Panc1 (cell line): ENCODE results near the gene SUMF1. TPM values are rescaled to one million over a fixed set of nuclear protein-coding genes. Genes with fewer than 3 reads are reported as not detected.

Source experiments
- ATAC-seq: fragments of 200-7000 bp; cut with Tn5 transposase; 2 replicates; pipeline ENCODE4 v1.9.1; 2020; ENCODE audit warnings: mild to moderate bottlenecking, moderate library complexity
- BruUV-seq: library from RNA; stranded (reverse); fragments of 400-500 nt; replicated peaks from 2 replicates; lab custom pipeline; 2021; lab: Mats Ljungman, UMichigan
- CTCF ChIA-PET: fragments of 300-600 bp; sonication (Branson Sonifier 250); formaldehyde crosslinking; loops from one replicate; lab custom pipeline; 2022; ENCODE audit warnings: antibody characterized with exemption; lab: Charles Lee
- POLR2A ChIA-PET: fragments of 300-600 bp; sonication (Branson Sonifier 250); formaldehyde crosslinking; loops from one replicate; lab custom pipeline; 2022; ENCODE audit warnings: antibody characterized with exemption; lab: Charles Lee
- DNase-seq: peaks from one replicate; pipeline ENCODE4 v3.0.0-alpha.2; 2010; ENCODE audit warnings: low read depth, low spot score
- H3K27ac ChIP-seq: 2 replicates; pipeline ENCODE4 v1.5.1; 2011; ENCODE audit warnings: mild to moderate bottlenecking, low read length, inconsistent platforms
- H3K27me3 ChIP-seq: fragments of 200-500 bp; sonication (Bioruptor generic); 2 replicates; pipeline ENCODE4 v1.6.0; 2014; ENCODE audit warnings: low read length, inconsistent platforms; ENCODE audit not compliant: control insufficient read depth, insufficient read depth
- H3K36me3 ChIP-seq: fragments of 200-500 bp; sonication (Bioruptor generic); 2 replicates; pipeline ENCODE4 v1.5.1; 2014; ENCODE audit warnings: inconsistent platforms, mild to moderate bottlenecking, low read length, moderate library complexity; ENCODE audit not compliant: control insufficient read depth, insufficient read depth
- H3K4me1 ChIP-seq: 2 replicates; pipeline ENCODE4 v1.5.1; 2011; ENCODE audit warnings: inconsistent platforms, mild to moderate bottlenecking, low read length, moderate library complexity; ENCODE audit not compliant: control insufficient read depth, insufficient read depth
- H3K4me3 ChIP-seq, 2 experiments: 2 replicates each; pipeline ENCODE4 v1.5.1; 2011 to 2012; ENCODE audit warnings: low read depth in 2 of 2, low read length in 2 of 2, mild to moderate bottlenecking in 2 of 2, inconsistent platforms in 1 of 2, moderate library complexity in 1 of 2
- H3K9me3 ChIP-seq: fragments of 200-500 bp; sonication (Bioruptor generic); 2 replicates; pipeline ENCODE4 v1.5.1; 2014; ENCODE audit warnings: low read depth, mild to moderate bottlenecking, inconsistent platforms, low read length, moderate library complexity; ENCODE audit not compliant: control insufficient read depth, insufficient read depth
- POLR2AphosphoS5 ChIP-seq: IDR thresholded peaks from 2 replicates; pipeline ENCODE4 v1.6.1; 2012; ENCODE audit warnings: mild to moderate bottlenecking, low read depth, low read length, moderate library complexity
- SIN3A ChIP-seq: IDR thresholded peaks from 2 replicates; pipeline ENCODE4 v1.6.1; 2012; ENCODE audit warnings: low read depth, mild to moderate bottlenecking, low read length, moderate library complexity, borderline replicate concordance; ENCODE audit not compliant: insufficient read depth
- TCF7L2 ChIP-seq: IDR thresholded peaks from 2 replicates; pipeline ENCODE4 v1.6.1; 2011; ENCODE audit warnings: mild to moderate bottlenecking, low read depth, low read length, inconsistent platforms
- in situ Hi-C: cut with HindIII; loops from 2 replicates; pipeline ENCODE4 v1.10.0; 2016; ENCODE audit warnings: low sequenced_read_pairs, low pct_unique_long_range_greater_than_20kb
- intact Hi-C: fragments of 100-400 bp; cut with micrococcal nuclease; formaldehyde crosslinking; loops from one replicate; pipeline ENCODE4 v1.10.0; 2022; ENCODE audit not compliant: unreplicated experiment
- total RNA-seq: library from RNA; stranded (reverse); gene quantifications from one replicate; pipeline ENCODE4 v1.2.1, GENCODE V29; 2021; ENCODE audit not compliant: unreplicated experiment
- TF ChIP-seq, protein P1 (sequence below), 2 experiments: IDR thresholded peaks; 2 replicates each; pipeline ENCODE4 v1.6.1; 2011 to 2012; ENCODE audit warnings: low read depth in 2 of 2, control low read depth in 1 of 2, low read length in 1 of 2, mild to moderate bottlenecking in 1 of 2, moderate library complexity in 1 of 2; ENCODE audit not compliant: insufficient read depth in 1 of 2
- TF ChIP-seq, protein P2 (sequence below): fragments of 450-650 bp; IDR thresholded peaks from 2 replicates; pipeline ENCODE4 v1.5.1; 2017; ENCODE audit warnings: mild to moderate bottlenecking

Gene SUMF1
- total RNA-seq, 1 experiment from 2014 or later: 15.5 TPM

DNA sequence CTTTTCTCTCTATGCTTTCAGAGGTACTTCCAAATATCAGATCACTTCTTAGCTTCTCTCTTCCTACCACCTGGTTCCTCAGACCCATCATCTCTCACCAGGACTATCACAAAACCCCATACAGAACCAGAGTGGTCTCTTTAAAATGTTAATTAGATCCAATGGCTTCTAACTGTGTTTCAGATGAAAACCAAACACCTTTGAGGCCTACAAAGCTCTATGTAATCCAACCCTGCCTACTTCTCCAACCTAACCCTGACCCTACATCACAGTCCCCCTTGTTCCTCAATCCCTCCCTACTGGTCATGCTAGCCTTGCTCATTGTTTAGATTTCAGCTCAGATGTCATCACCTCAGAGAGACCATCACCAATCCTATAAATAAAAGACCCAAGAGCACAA, 34.8 kb downstream of the SUMF1 start:
- ChIA-PET CTCF (no interaction called here), POLR2A (no interaction called here)
- H3K9me3 ChIP-seq: no peaks in the 10 kb centered on the region
- ATAC-seq (no peak), DNase-seq (no peak)
- H3K4me3 ChIP-seq: no peak overlapping the region
- H3K4me1 ChIP-seq: no peaks in the 10 kb centered on the region
- H3K27me3 ChIP-seq: no peaks in the 10 kb centered on the region
- no peak overlapping the region for H3K27ac ChIP-seq
- TF ChIP-seq TCF7L2 (no peak), POLR2AphosphoS5 (no peak)
- TF ChIP-seq, protein P1, sequence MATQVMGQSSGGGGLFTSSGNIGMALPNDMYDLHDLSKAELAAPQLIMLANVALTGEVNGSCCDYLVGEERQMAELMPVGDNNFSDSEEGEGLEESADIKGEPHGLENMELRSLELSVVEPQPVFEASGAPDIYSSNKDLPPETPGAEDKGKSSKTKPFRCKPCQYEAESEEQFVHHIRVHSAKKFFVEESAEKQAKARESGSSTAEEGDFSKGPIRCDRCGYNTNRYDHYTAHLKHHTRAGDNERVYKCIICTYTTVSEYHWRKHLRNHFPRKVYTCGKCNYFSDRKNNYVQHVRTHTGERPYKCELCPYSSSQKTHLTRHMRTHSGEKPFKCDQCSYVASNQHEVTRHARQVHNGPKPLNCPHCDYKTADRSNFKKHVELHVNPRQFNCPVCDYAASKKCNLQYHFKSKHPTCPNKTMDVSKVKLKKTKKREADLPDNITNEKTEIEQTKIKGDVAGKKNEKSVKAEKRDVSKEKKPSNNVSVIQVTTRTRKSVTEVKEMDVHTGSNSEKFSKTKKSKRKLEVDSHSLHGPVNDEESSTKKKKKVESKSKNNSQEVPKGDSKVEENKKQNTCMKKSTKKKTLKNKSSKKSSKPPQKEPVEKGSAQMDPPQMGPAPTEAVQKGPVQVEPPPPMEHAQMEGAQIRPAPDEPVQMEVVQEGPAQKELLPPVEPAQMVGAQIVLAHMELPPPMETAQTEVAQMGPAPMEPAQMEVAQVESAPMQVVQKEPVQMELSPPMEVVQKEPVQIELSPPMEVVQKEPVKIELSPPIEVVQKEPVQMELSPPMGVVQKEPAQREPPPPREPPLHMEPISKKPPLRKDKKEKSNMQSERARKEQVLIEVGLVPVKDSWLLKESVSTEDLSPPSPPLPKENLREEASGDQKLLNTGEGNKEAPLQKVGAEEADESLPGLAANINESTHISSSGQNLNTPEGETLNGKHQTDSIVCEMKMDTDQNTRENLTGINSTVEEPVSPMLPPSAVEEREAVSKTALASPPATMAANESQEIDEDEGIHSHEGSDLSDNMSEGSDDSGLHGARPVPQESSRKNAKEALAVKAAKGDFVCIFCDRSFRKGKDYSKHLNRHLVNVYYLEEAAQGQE (IDR thresholded peaks at IDR 0.05; ENCODE audit: insufficient read depth in 1 of 2, low read depth in 2 of 2, low read length in 1 of 2): no peak
- no peaks in the 10 kb centered on the region for H3K36me3 ChIP-seq
- intact Hi-C loops (no loop called here), in situ Hi-C loops (no loop called here)
- no TSS peak for BruUV-seq

DNA sequence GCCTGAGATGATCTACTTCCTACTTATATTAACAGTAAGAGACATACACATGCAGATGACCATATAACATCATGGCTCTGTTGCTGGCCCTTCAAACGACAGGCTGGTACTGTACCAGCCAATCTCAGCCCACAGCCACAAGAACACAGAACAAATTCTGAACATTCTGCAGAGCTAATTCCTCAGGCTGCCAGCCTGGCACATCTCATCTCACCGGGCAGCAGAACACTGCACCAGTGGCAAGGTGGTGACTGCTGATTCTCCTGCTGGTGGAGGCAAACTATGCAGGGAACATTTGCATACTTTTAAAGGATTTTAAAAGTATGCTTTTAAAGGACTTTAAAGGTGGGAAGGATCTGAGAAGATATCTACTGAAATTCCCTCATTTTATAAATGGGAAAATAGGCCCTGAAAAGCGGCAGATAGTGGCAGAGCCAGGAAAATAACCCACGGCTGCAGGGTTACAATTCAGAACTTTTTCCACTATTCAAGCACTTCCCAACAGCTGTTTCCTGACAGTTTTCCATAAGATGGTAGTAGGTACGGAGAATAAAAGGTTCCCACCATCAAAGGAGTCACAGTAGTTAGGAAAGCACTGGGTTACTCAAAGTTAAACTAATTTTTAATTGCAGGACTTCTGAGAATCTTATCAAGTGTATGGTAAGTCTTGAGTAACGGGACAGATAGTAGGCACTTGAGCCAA, 37.3 kb downstream of the SUMF1 start:
- DNase-seq (no peak), ATAC-seq (no peak)
- TF ChIP-seq, protein P2, sequence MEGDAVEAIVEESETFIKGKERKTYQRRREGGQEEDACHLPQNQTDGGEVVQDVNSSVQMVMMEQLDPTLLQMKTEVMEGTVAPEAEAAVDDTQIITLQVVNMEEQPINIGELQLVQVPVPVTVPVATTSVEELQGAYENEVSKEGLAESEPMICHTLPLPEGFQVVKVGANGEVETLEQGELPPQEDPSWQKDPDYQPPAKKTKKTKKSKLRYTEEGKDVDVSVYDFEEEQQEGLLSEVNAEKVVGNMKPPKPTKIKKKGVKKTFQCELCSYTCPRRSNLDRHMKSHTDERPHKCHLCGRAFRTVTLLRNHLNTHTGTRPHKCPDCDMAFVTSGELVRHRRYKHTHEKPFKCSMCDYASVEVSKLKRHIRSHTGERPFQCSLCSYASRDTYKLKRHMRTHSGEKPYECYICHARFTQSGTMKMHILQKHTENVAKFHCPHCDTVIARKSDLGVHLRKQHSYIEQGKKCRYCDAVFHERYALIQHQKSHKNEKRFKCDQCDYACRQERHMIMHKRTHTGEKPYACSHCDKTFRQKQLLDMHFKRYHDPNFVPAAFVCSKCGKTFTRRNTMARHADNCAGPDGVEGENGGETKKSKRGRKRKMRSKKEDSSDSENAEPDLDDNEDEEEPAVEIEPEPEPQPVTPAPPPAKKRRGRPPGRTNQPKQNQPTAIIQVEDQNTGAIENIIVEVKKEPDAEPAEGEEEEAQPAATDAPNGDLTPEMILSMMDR: no peak
- TF ChIP-seq TCF7L2 (no peak), SIN3A (no peak), POLR2AphosphoS5 (no peak)
- TF ChIP-seq, protein P1 (IDR thresholded peaks at IDR 0.05; ENCODE audit: insufficient read depth in 1 of 2, low read depth in 2 of 2, low read length in 1 of 2): no peak
- Histone ChIP-seq H3K27me3 (no peaks in the 10 kb centered on the region), H3K9me3 (no peaks in the 10 kb centered on the region), H3K27ac (no peak overlapping the region), H3K4me3 (no peak overlapping the region), H3K4me1 (no peaks in the 10 kb centered on the region), H3K36me3 (no peaks in the 10 kb centered on the region)
- CTCF ChIA-PET: no interaction called here
- intact Hi-C loops (no loop called here), in situ Hi-C loops (no loop called here)
- BruUV-seq: no TSS peak
- POLR2A ChIA-PET: no interaction called here
